OCI-LY3 (cell line): Measurements from ENCODE around the gene TSPEAR.

ENCODE experiments used
- CTCF ChIP-seq: fragments of 200-600, 300-600 bp; sonication (generic); IDR thresholded peaks from 2 replicates; pipeline ENCODE4 v1.5.1; 2014; ENCODE audit warnings: antibody characterized with exemption, low read length, low read depth
- EZH2phosphoT487 ChIP-seq: fragments of 200-600 bp; shearing (Covaris generic); IDR thresholded peaks from 2 replicates; pipeline ENCODE4 v1.6.1; 2018; ENCODE audit warnings: antibody characterized with exemption, mixed run types, low read depth

- TF ChIP-seq CTCF (no peak), EZH2phosphoT487 (no peak)
Observed at GRCh38 chr21:44589094-44589493, 122.3 kb downstream of the TSPEAR start.
